BJ (cell line): ENCODE results near the gene MTHFD2L. TPM values are rescaled to one million over a fixed set of nuclear protein-coding genes. Genes with fewer than 3 reads are reported as not detected.

ENCODE experiments used
- CTCF ChIA-PET: fragments of 350-600 bp; formaldehyde crosslinking; extraction: SDS; loops from one replicate; lab custom pipeline; 2021; ENCODE audit warnings: antibody characterized with exemption, inconsistent platforms; lab: Yijun Ruan, JAX
- POLR2A ChIA-PET: fragments of 300-600 bp; sonication (Branson Sonifier 250); formaldehyde crosslinking; extraction: SDS; loops from one replicate; lab custom pipeline; 2021; ENCODE audit warnings: antibody characterized with exemption; lab: Charles Lee
- DNase-seq: peaks from one replicate; pipeline ENCODE4 v3.0.0-alpha.2; 2011; ENCODE audit warnings: low read depth
- H3K27me3 ChIP-seq: 2 replicates; pipeline ENCODE4 v1.6.0; 2011; ENCODE audit warnings: low read length; ENCODE audit not compliant: control insufficient read depth, insufficient read depth
- H3K36me3 ChIP-seq: 2 replicates; pipeline ENCODE4 v1.5.1; 2011; ENCODE audit warnings: low read length; ENCODE audit not compliant: control insufficient read depth, insufficient read depth
- H3K4me3 ChIP-seq: 2 replicates; pipeline ENCODE4 v1.5.1; 2011; ENCODE audit warnings: low read depth, mild to moderate bottlenecking, control low read depth, low read length
- CTCF ChIP-seq: IDR thresholded peaks from 2 replicates; pipeline ENCODE4 v1.5.1; 2011; ENCODE audit warnings: low read depth, mild to moderate bottlenecking, control low read depth, inconsistent platforms, low read length, moderate library complexity; ENCODE audit not compliant: insufficient read depth
- polyA plus RNA-seq: library from polyadenylated mRNA; depleted of rRNA; stranded (reverse); fragments of >200 nt; gene quantifications from 2 replicates; pipeline ENCODE4 v1.2.3, GENCODE V29; 2011

The MTHFD2L gene
- polyA plus RNA-seq, 1 experiment = 1.7 TPM

GRCh38 chr4:74166135-74166534 lies 8.2 kb downstream of the MTHFD2L start:
- no peak overlapping the region for H3K4me3 ChIP-seq
- TF ChIP-seq CTCF = no peak
- H3K27me3 ChIP-seq = no peaks in the 10 kb centered on the region
- H3K36me3 ChIP-seq = no peaks in the 10 kb centered on the region
- DNase-seq = no peak
- CTCF ChIA-PET = interaction anchor here (0.5 to 1.2 kb wide), 3 partner anchors 9 to 569 kb away, joined by 3 to 4 read pairs (median 3); no protein-coding TSS in a partner anchor
- POLR2A ChIA-PET = no interaction called here

GRCh38 chr4:74166818-74167217 lies 8.9 kb downstream of the MTHFD2L start:
- Histone ChIP-seq H3K27me3 (no peaks in the 10 kb centered on the region), H3K36me3 (no peaks in the 10 kb centered on the region), H3K4me3 (no peak overlapping the region)
- ChIA-PET CTCF (interaction anchor here (0.5 to 1.2 kb wide), 3 partner anchors 8 to 570 kb away, joined by 3 to 4 read pairs (median 3); no protein-coding TSS in a partner anchor), POLR2A (no interaction called here)
- TF ChIP-seq CTCF = no peak
- DNase-seq = no peak

GRCh38 chr4:74167585-74167984 lies 9.7 kb downstream of the MTHFD2L start:
- POLR2A ChIA-PET = no interaction called here

GRCh38 chr4:74168841-74169240 lies 10.9 kb downstream of the MTHFD2L start:
- ChIA-PET POLR2A (no interaction called here), CTCF (no interaction called here)
- no peak for TF ChIP-seq CTCF
- Histone ChIP-seq H3K4me3 (no peak overlapping the region), H3K27me3 (no peaks in the 10 kb centered on the region), H3K36me3 (no peaks in the 10 kb centered on the region)
- no peak for DNase-seq

More at GRCh38 chr4:74167585-74167984, 9.7 kb downstream of the MTHFD2L start:
- Histone ChIP-seq H3K27me3 (no peaks in the 10 kb centered on the region), H3K36me3 (no peaks in the 10 kb centered on the region), H3K4me3 (no peak overlapping the region)
- TF ChIP-seq CTCF = no peak
- DNase-seq = no peak
- CTCF ChIA-PET = no interaction called here

- ChIA-PET POLR2A (no interaction called here), CTCF (interaction anchor here (0.5 kb wide), 1 partner anchor 128 kb away, joined by 3 read pairs; no protein-coding TSS in a partner anchor)
- Histone ChIP-seq H3K27me3 (no peaks in the 10 kb centered on the region), H3K36me3 (no peaks in the 10 kb centered on the region), H3K4me3 (no peak overlapping the region)
- DNase-seq = no peak
- TF ChIP-seq CTCF = no peak
Measured at GRCh38 chr4:74173321-74173720, 15.4 kb downstream of the MTHFD2L start.
